ENCODE measurements around the gene CRAT. TPM values are rescaled to one million over a fixed set of nuclear protein-coding genes. Genes with fewer than 3 reads are reported as not detected.

The CRAT gene
- total RNA-seq, 1 donor from 2014 or later = 37.4 TPM

Other genes starting within 250 kb of the CRAT start
- gene KYAT1, start 228.8 kb downstream of the CRAT start, total RNA-seq = 12.8 TPM
- 67.2 TPM for gene LRRC8A, start 228.7 kb downstream of the CRAT start, total RNA-seq
- 38.7 TPM for gene PHYHD1, start 189.8 kb downstream of the CRAT start, total RNA-seq
- 9.6 TPM for gene DOLK, start 163.2 kb downstream of the CRAT start, total RNA-seq
- 46.4 TPM for gene NUP188, start 163.1 kb downstream of the CRAT start, total RNA-seq
- 158 TPM for gene SH3GLB2, start 82.5 kb downstream of the CRAT start, total RNA-seq
- 25.5 TPM for gene MIGA2, start 74.2 kb downstream of the CRAT start, total RNA-seq
- gene DOLPP1, start 29.7 kb downstream of the CRAT start, total RNA-seq = 10.3 TPM
- 78.2 TPM for gene PTPA, start 622 bp upstream of the CRAT start, total RNA-seq
- 39.3 TPM for gene IER5L, start 67.5 kb upstream of the CRAT start, total RNA-seq